Measurements from ENCODE around the gene SHROOM3.

SHROOM3 gene

GRCh38 chr4:76747563-76747962, 312.5 kb downstream of the SHROOM3 start:
- Histone ChIP-seq H3K4me1 (ENCODE audit: control insufficient read depth, insufficient read depth, low read length) (no peaks in the 10 kb centered on the region), H3K36me3 (ENCODE audit: control insufficient read depth, insufficient read depth, low read length) (no peaks in the 10 kb centered on the region), H3K9ac (ENCODE audit: low read depth, low read length) (no peak overlapping the region), H3K9me3 (ENCODE audit: control insufficient read depth, insufficient read depth, low read length) (no peaks in the 10 kb centered on the region), H3K4me3 (ENCODE audit: low read depth, low read length) (no peak overlapping the region), H3K27me3 (ENCODE audit: control insufficient read depth, insufficient read depth, low read length) (no peaks in the 10 kb centered on the region)

GRCh38 chr4:76748649-76749048, 313.6 kb downstream of the SHROOM3 start:
- no peaks in the 10 kb centered on the region for H3K36me3 ChIP-seq (ENCODE audit: control insufficient read depth, insufficient read depth, low read length)

GRCh38 chr4:76749355-76749754, 314.3 kb downstream of the SHROOM3 start:
- no peaks in the 10 kb centered on the region for H3K4me1 ChIP-seq (ENCODE audit: control insufficient read depth, insufficient read depth, low read length)
- no peaks in the 10 kb centered on the region for H3K9me3 ChIP-seq (ENCODE audit: control insufficient read depth, insufficient read depth, low read length)
- no peak overlapping the region for H3K9ac ChIP-seq (ENCODE audit: low read depth, low read length)
- H3K36me3 ChIP-seq (ENCODE audit: control insufficient read depth, insufficient read depth, low read length) = peaks cover 4% of the 10 kb centered on the region
- no peaks in the 10 kb centered on the region for H3K27me3 ChIP-seq (ENCODE audit: control insufficient read depth, insufficient read depth, low read length)
- no peak overlapping the region for H3K4me3 ChIP-seq (ENCODE audit: low read depth, low read length)

More at GRCh38 chr4:76748649-76749048, 313.6 kb downstream of the SHROOM3 start:
- no peak overlapping the region for H3K4me3 ChIP-seq (ENCODE audit: low read depth, low read length)
- no peaks in the 10 kb centered on the region for H3K9me3 ChIP-seq (ENCODE audit: control insufficient read depth, insufficient read depth, low read length)
- no peaks in the 10 kb centered on the region for H3K27me3 ChIP-seq (ENCODE audit: control insufficient read depth, insufficient read depth, low read length)
- H3K9ac ChIP-seq (ENCODE audit: low read depth, low read length) = no peak overlapping the region
- no peaks in the 10 kb centered on the region for H3K4me1 ChIP-seq (ENCODE audit: control insufficient read depth, insufficient read depth, low read length)

GRCh38 chr4:76750716-76751115, 315.7 kb downstream of the SHROOM3 start:
- Histone ChIP-seq H3K9me3 (ENCODE audit: control insufficient read depth, insufficient read depth, low read length) (no peaks in the 10 kb centered on the region), H3K9ac (ENCODE audit: low read depth, low read length) (no peak overlapping the region), H3K4me1 (ENCODE audit: control insufficient read depth, insufficient read depth, low read length) (no peaks in the 10 kb centered on the region), H3K27me3 (ENCODE audit: control insufficient read depth, insufficient read depth, low read length) (no peaks in the 10 kb centered on the region), H3K36me3 (ENCODE audit: control insufficient read depth, insufficient read depth, low read length) (peaks cover 12% of the 10 kb centered on the region), H3K4me3 (ENCODE audit: low read depth, low read length) (no peak overlapping the region)

GRCh38 chr4:76751612-76752343, 316.7 kb downstream of the SHROOM3 start:
- Histone ChIP-seq H3K36me3 (ENCODE audit: control insufficient read depth, insufficient read depth, low read length) (peaks cover 12% of the 10 kb centered on the region), H3K9me3 (ENCODE audit: control insufficient read depth, insufficient read depth, low read length) (no peaks in the 10 kb centered on the region), H3K9ac (ENCODE audit: low read depth, low read length) (no peak overlapping the region), H3K27me3 (ENCODE audit: control insufficient read depth, insufficient read depth, low read length) (no peaks in the 10 kb centered on the region), H3K4me1 (ENCODE audit: control insufficient read depth, insufficient read depth, low read length) (no peaks in the 10 kb centered on the region), H3K4me3 (ENCODE audit: low read depth, low read length) (no peak overlapping the region)

- H3K4me1 ChIP-seq (ENCODE audit: control insufficient read depth, insufficient read depth, low read length) = no peaks in the 10 kb centered on the region
- H3K36me3 ChIP-seq (ENCODE audit: control insufficient read depth, insufficient read depth, low read length) = peaks cover 12% of the 10 kb centered on the region
- H3K27me3 ChIP-seq (ENCODE audit: control insufficient read depth, insufficient read depth, low read length) = no peaks in the 10 kb centered on the region
- no peak overlapping the region for H3K9ac ChIP-seq (ENCODE audit: low read depth, low read length)
- no peaks in the 10 kb centered on the region for H3K9me3 ChIP-seq (ENCODE audit: control insufficient read depth, insufficient read depth, low read length)
- no peak overlapping the region for H3K4me3 ChIP-seq (ENCODE audit: low read depth, low read length)
These were observed 318.0 kb downstream of the SHROOM3 start for GRCh38 chr4:76752861-76753501.

GRCh38 chr4:76753814-76754213, 318.8 kb downstream of the SHROOM3 start:
- Histone ChIP-seq H3K27me3 (ENCODE audit: control insufficient read depth, insufficient read depth, low read length) (no peaks in the 10 kb centered on the region), H3K9me3 (ENCODE audit: control insufficient read depth, insufficient read depth, low read length) (no peaks in the 10 kb centered on the region), H3K36me3 (ENCODE audit: control insufficient read depth, insufficient read depth, low read length) (peaks cover 12% of the 10 kb centered on the region), H3K4me3 (ENCODE audit: low read depth, low read length) (no peak overlapping the region), H3K4me1 (ENCODE audit: control insufficient read depth, insufficient read depth, low read length) (no peaks in the 10 kb centered on the region), H3K9ac (ENCODE audit: low read depth, low read length) (no peak overlapping the region)

GRCh38 chr4:76754439-76754838, 319.4 kb downstream of the SHROOM3 start:
- no peaks in the 10 kb centered on the region for H3K9me3 ChIP-seq (ENCODE audit: control insufficient read depth, insufficient read depth, low read length)
- H3K27me3 ChIP-seq (ENCODE audit: control insufficient read depth, insufficient read depth, low read length) = no peaks in the 10 kb centered on the region
- H3K36me3 ChIP-seq (ENCODE audit: control insufficient read depth, insufficient read depth, low read length) = peaks cover 12% of the 10 kb centered on the region
- no peak overlapping the region for H3K4me3 ChIP-seq (ENCODE audit: low read depth, low read length)
- H3K4me1 ChIP-seq (ENCODE audit: control insufficient read depth, insufficient read depth, low read length) = no peaks in the 10 kb centered on the region
- H3K9ac ChIP-seq (ENCODE audit: low read depth, low read length) = no peak overlapping the region

GRCh38 chr4:76755756-76756155, 320.7 kb downstream of the SHROOM3 start:
- Histone ChIP-seq H3K36me3 (ENCODE audit: control insufficient read depth, insufficient read depth, low read length) (peaks cover 12% of the 10 kb centered on the region), H3K4me3 (ENCODE audit: low read depth, low read length) (no peak overlapping the region), H3K27me3 (ENCODE audit: control insufficient read depth, insufficient read depth, low read length) (no peaks in the 10 kb centered on the region), H3K9ac (ENCODE audit: low read depth, low read length) (no peak overlapping the region), H3K9me3 (ENCODE audit: control insufficient read depth, insufficient read depth, low read length) (no peaks in the 10 kb centered on the region), H3K4me1 (ENCODE audit: control insufficient read depth, insufficient read depth, low read length) (no peaks in the 10 kb centered on the region)

GRCh38 chr4:76756416-76756815, 321.4 kb downstream of the SHROOM3 start:
- Histone ChIP-seq H3K4me1 (ENCODE audit: control insufficient read depth, insufficient read depth, low read length) (no peaks in the 10 kb centered on the region), H3K9ac (ENCODE audit: low read depth, low read length) (no peak overlapping the region), H3K36me3 (ENCODE audit: control insufficient read depth, insufficient read depth, low read length) (peaks cover 12% of the 10 kb centered on the region), H3K4me3 (ENCODE audit: low read depth, low read length) (no peak overlapping the region), H3K27me3 (ENCODE audit: control insufficient read depth, insufficient read depth, low read length) (no peaks in the 10 kb centered on the region), H3K9me3 (ENCODE audit: control insufficient read depth, insufficient read depth, low read length) (no peaks in the 10 kb centered on the region)

- Histone ChIP-seq H3K9ac (ENCODE audit: low read depth, low read length) (no peak overlapping the region), H3K36me3 (ENCODE audit: control insufficient read depth, insufficient read depth, low read length) (peaks cover 12% of the 10 kb centered on the region), H3K4me1 (ENCODE audit: control insufficient read depth, insufficient read depth, low read length) (no peaks in the 10 kb centered on the region), H3K4me3 (ENCODE audit: low read depth, low read length) (no peak overlapping the region), H3K9me3 (ENCODE audit: control insufficient read depth, insufficient read depth, low read length) (no peaks in the 10 kb centered on the region), H3K27me3 (ENCODE audit: control insufficient read depth, insufficient read depth, low read length) (no peaks in the 10 kb centered on the region)
These were observed 322.4 kb downstream of the SHROOM3 start for GRCh38 chr4:76757418-76757939.

GRCh38 chr4:76758290-76758882, 323.4 kb downstream of the SHROOM3 start:
- H3K9me3 ChIP-seq (ENCODE audit: control insufficient read depth, insufficient read depth, low read length) = no peaks in the 10 kb centered on the region
- no peak overlapping the region for H3K9ac ChIP-seq (ENCODE audit: low read depth, low read length)
- H3K4me3 ChIP-seq (ENCODE audit: low read depth, low read length) = no peak overlapping the region
- H3K27me3 ChIP-seq (ENCODE audit: control insufficient read depth, insufficient read depth, low read length) = no peaks in the 10 kb centered on the region
- H3K4me1 ChIP-seq (ENCODE audit: control insufficient read depth, insufficient read depth, low read length) = no peaks in the 10 kb centered on the region
- peaks cover 12% of the 10 kb centered on the region for H3K36me3 ChIP-seq (ENCODE audit: control insufficient read depth, insufficient read depth, low read length)
